ENCODE data around the gene RBMS1. TPM values are rescaled to one million over a fixed set of nuclear protein-coding genes. Genes with fewer than 3 reads are reported as not detected.

Gene RBMS1
- total and polyA plus RNA-seq, 5 donors from 2014 or later, result 27.9 to 58.4 (median 33.5) TPM

DNA sequence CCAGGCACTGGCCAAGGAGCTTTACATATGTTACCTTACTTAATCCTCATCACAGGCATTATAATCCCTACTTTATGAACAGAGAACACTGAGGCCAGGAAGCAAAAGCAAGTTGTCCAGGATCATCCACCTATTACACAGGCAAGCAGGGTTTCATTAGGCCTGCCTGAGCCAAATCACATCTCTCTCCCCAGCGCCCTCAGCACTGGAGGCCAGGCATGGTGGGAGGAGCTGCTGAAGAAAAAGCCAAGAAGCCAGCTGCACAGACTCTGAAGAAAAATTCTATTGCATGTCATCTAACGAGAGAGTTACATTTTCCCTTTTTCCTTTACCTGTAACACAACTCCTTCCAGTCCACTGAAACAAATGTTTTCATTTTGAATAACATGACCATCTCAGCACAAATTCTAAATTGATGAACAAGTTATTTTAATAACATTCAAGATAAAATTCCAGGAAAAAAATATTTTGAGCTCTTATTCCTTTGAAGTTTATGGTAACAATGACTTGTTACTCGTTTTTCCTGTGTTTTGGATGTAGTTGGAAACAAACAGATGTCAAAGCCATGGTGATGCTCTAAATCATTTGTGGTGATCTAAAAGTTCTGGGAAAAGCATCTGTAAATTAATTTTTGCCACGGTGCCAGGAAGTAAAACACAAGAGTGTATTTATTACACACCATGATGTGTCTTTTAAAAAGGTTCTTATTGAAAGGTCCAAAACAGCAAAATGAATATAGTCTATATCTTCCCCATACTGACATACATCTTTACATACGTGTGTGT lies 154.5 kb downstream of the RBMS1 start:
- H3K27ac ChIP-seq (ENCODE audit: insufficient read depth, low read length, poor library complexity, severe bottlenecking), result no peak overlapping the region
- DNase-seq (no peak), ATAC-seq (ENCODE audit: low read depth in 2 of 2) (no peak)
- H3K9me3 ChIP-seq (ENCODE audit: control insufficient read depth in 2 of 2, low read length in 2 of 2), result no peaks in the 10 kb centered on the region
- no peaks in the 10 kb centered on the region for H3K4me1 ChIP-seq (ENCODE audit: control insufficient read depth, insufficient read depth, low read length, poor library complexity, severe bottlenecking)
- H3K4me3 Mint-ChIP-seq, result no peak overlapping the region
- no peaks in the 10 kb centered on the region for H3K36me3 ChIP-seq (ENCODE audit: control insufficient read depth, insufficient read depth, low read length)
- no peaks in the 10 kb centered on the region for H3K27me3 Mint-ChIP-seq
- no peaks in the 10 kb centered on the region for H3K27me3 ChIP-seq (ENCODE audit: control insufficient read depth, insufficient read depth, low read length)
- H3K36me3 Mint-ChIP-seq, result no peaks in the 10 kb centered on the region
- no peak overlapping the region for H3K4me3 ChIP-seq (ENCODE audit: low read depth, low read length)
- no peaks in the 10 kb centered on the region for H3K9me3 Mint-ChIP-seq
- peaks cover 15 to 49% (median 32%) of the 10 kb centered on the region in 4 donors for H3K4me1 Mint-ChIP-seq
- H3K27ac Mint-ChIP-seq, result peak overlapping the region in 2 of 3 donors; percentile 7 to 77

DNA sequence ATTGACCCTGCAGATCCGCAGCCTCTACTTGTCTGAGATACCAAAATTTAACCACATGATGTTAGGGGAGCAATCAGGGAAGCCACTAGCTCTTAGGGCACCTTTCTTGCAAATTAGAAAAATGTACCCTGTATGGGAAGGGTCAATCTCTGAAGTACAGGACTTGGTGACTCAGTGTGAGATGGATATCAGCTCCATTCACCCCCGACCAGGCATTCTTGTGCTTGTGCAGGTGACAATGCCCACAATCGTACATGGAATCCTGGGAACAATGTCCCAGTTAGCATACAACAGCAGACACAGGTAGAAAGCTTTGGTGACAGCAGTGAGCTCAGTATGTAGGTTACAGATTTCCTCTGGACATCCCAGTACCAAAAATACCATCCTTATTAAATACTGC lies 155.9 kb downstream of the RBMS1 start:
- ATAC-seq (ENCODE audit: low read depth in 2 of 2), result no peak
- Histone ChIP-seq H3K4me3 (ENCODE audit: low read depth, low read length) (no peak overlapping the region), H3K9me3 (ENCODE audit: control insufficient read depth in 2 of 2, low read length in 2 of 2) (no peaks in the 10 kb centered on the region), H3K27ac (ENCODE audit: insufficient read depth, low read length, poor library complexity, severe bottlenecking) (no peak overlapping the region), H3K27me3 (ENCODE audit: control insufficient read depth, insufficient read depth, low read length) (no peaks in the 10 kb centered on the region), H3K4me1 (ENCODE audit: control insufficient read depth, insufficient read depth, low read length, poor library complexity, severe bottlenecking) (no peaks in the 10 kb centered on the region), H3K36me3 (ENCODE audit: control insufficient read depth, insufficient read depth, low read length) (no peaks in the 10 kb centered on the region)
- no peaks in the 10 kb centered on the region for H3K36me3 Mint-ChIP-seq
- no peaks in the 10 kb centered on the region for H3K9me3 Mint-ChIP-seq
- no peak for DNase-seq
- no peaks in the 10 kb centered on the region for H3K27me3 Mint-ChIP-seq
- H3K4me3 Mint-ChIP-seq, result no peak overlapping the region
- H3K27ac Mint-ChIP-seq, result no peak overlapping the region
- H3K4me1 Mint-ChIP-seq, result peaks cover 26 to 56% (median 38%) of the 10 kb centered on the region in 4 donors

DNA sequence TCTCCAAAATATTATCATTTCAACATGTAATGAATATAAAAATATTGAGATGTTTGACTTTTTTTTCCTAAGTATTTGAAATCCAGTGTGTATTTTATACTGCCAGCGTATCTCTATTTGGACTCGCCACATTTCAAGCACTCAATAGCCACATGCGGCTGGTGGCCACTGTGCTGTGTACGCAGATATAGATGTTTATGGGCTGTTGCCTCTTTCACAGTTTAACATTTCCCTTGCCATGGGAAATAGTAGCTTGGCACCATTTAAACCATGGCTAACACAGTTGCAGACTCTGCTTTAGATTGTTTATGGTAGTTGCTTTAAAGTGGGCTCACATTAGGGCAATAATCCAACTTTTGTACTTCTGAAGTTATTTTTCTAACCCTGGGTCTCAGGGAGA lies 157.0 kb downstream of the RBMS1 start:
- H3K27me3 ChIP-seq (ENCODE audit: control insufficient read depth, insufficient read depth, low read length), result no peaks in the 10 kb centered on the region
- DNase-seq, result no peak
- H3K4me3 ChIP-seq (ENCODE audit: low read depth, low read length), result no peak overlapping the region
- no peak overlapping the region for H3K27ac ChIP-seq (ENCODE audit: insufficient read depth, low read length, poor library complexity, severe bottlenecking)
- H3K9me3 Mint-ChIP-seq, result no peaks in the 10 kb centered on the region
- H3K9me3 ChIP-seq (ENCODE audit: control insufficient read depth in 2 of 2, low read length in 2 of 2), result no peaks in the 10 kb centered on the region
- H3K27ac Mint-ChIP-seq, result no peak overlapping the region
- no peaks in the 10 kb centered on the region for H3K36me3 Mint-ChIP-seq
- no peak overlapping the region for H3K4me3 Mint-ChIP-seq
- H3K4me1 ChIP-seq (ENCODE audit: control insufficient read depth, insufficient read depth, low read length, poor library complexity, severe bottlenecking), result peaks cover 10% of the 10 kb centered on the region
- H3K27me3 Mint-ChIP-seq, result no peaks in the 10 kb centered on the region
- H3K36me3 ChIP-seq (ENCODE audit: control insufficient read depth, insufficient read depth, low read length), result no peaks in the 10 kb centered on the region
- H3K4me1 Mint-ChIP-seq, result peaks cover 34 to 63% (median 44%) of the 10 kb centered on the region in 4 donors
- no peak for ATAC-seq (ENCODE audit: low read depth in 2 of 2)

DNA sequence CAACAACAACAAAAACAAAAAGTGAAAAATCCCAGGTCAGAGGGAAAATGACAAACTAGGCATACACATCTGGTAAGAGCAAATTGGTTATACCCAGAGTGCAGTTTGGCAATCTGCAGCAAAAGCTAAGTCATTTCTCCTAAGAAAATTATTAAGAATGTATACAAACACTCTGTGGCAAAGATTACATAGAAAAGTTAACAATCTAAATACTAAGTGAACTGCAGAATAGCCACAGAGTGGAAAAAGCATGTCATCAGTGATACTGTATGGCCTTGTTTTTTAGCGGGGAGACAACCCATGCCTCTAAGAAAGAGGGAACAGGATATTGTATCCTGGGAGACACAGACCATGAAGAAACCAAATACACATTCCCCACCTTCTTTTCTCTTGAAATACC lies 157.5 kb downstream of the RBMS1 start:
- H3K4me3 ChIP-seq (ENCODE audit: low read depth, low read length), result no peak overlapping the region
- peaks cover 16% of the 10 kb centered on the region for H3K4me1 ChIP-seq (ENCODE audit: control insufficient read depth, insufficient read depth, low read length, poor library complexity, severe bottlenecking)
- H3K4me3 Mint-ChIP-seq, result no peak overlapping the region
- H3K4me1 Mint-ChIP-seq, result peaks cover 34 to 65% (median 49%) of the 10 kb centered on the region in 4 donors
- H3K9me3 Mint-ChIP-seq, result no peaks in the 10 kb centered on the region
- no peaks in the 10 kb centered on the region for H3K27me3 ChIP-seq (ENCODE audit: control insufficient read depth, insufficient read depth, low read length)
- no peak overlapping the region for H3K27ac ChIP-seq (ENCODE audit: insufficient read depth, low read length, poor library complexity, severe bottlenecking)
- ATAC-seq (ENCODE audit: low read depth in 2 of 2) (no peak), DNase-seq (no peak)
- H3K36me3 Mint-ChIP-seq, result no peaks in the 10 kb centered on the region
- no peaks in the 10 kb centered on the region for H3K36me3 ChIP-seq (ENCODE audit: control insufficient read depth, insufficient read depth, low read length)
- peak overlapping the region in 2 of 3 donors; percentile 14 to 55 for H3K27ac Mint-ChIP-seq
- H3K9me3 ChIP-seq (ENCODE audit: control insufficient read depth in 2 of 2, low read length in 2 of 2), result no peaks in the 10 kb centered on the region
- H3K27me3 Mint-ChIP-seq, result no peaks in the 10 kb centered on the region

DNA sequence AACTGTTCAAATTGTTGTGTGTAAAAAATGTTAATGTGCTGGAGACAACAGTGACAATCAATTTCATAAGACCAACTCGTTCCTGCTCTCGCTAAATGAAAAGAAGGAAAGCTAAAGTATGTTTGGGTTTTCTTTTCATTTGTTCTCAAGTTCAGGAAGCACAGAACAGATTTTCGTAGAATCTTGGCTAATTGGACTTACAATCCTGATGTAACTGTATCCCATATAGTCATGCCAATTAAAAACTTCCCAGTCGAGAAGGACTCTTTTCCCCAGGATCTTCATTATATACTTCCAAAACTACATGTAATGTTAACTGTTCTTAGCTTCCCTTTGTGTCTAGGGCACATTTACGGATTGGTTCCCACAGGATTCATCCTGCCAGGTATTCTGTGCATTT lies 158.2 kb downstream of the RBMS1 start:
- no peak overlapping the region for H3K4me3 ChIP-seq (ENCODE audit: low read depth, low read length)
- no peak overlapping the region for H3K27ac ChIP-seq (ENCODE audit: insufficient read depth, low read length, poor library complexity, severe bottlenecking)
- Mint-ChIP-seq H3K36me3 (no peaks in the 10 kb centered on the region), H3K9me3 (no peaks in the 10 kb centered on the region), H3K4me1 (peaks cover 38 to 69% (median 51%) of the 10 kb centered on the region in 4 donors), H3K27ac (no peak overlapping the region), H3K4me3 (no peak overlapping the region), H3K27me3 (no peaks in the 10 kb centered on the region)
- DNase-seq, result no peak
- H3K36me3 ChIP-seq (ENCODE audit: control insufficient read depth, insufficient read depth, low read length), result no peaks in the 10 kb centered on the region
- ATAC-seq (ENCODE audit: low read depth in 2 of 2), result no peak
- H3K4me1 ChIP-seq (ENCODE audit: control insufficient read depth, insufficient read depth, low read length, poor library complexity, severe bottlenecking), result peaks cover 22% of the 10 kb centered on the region
- no peaks in the 10 kb centered on the region for H3K27me3 ChIP-seq (ENCODE audit: control insufficient read depth, insufficient read depth, low read length)
- no peaks in the 10 kb centered on the region for H3K9me3 ChIP-seq (ENCODE audit: control insufficient read depth in 2 of 2, low read length in 2 of 2)

DNA sequence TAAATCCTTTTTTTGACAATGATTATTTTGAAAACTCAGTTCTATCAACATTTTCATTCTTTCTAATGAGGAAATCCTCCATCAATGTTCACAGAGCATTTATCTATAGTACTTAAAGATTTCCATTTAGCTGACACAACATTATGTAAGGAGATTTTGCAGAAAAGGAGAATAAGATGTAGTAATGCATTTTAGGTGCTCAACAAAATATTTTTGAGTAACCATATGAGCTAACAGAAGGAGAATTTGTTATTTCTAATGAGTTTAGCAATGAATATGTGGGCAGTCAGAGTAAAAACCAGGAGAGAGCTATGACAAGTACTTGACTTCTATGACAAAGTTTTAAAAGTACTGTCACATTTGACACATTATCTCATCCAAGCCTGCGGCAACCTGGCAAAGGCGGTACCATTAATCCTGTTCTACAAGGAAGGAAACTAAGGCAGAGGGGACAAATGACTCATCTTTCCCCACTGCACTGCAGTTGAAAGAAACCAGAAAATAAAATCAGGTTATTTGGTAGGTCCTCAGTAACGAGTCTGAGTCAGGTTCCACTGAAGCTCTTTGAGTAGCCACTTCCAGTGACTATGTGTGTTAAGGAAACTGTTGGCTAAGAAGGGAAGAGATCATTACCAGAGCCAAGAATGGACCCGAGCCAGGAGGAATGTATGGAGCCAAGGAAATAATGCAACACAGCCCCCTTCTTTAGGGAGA lies 159.4 kb downstream of the RBMS1 start:
- H3K9me3 Mint-ChIP-seq, result no peaks in the 10 kb centered on the region
- no peaks in the 10 kb centered on the region for H3K27me3 Mint-ChIP-seq
- H3K4me3 ChIP-seq (ENCODE audit: low read depth, low read length), result no peak overlapping the region
- peak overlapping the region in 1 of 4 donors; percentile 18 for H3K4me3 Mint-ChIP-seq
- peaks cover 7% of the 10 kb centered on the region for H3K36me3 Mint-ChIP-seq
- ATAC-seq (ENCODE audit: low read depth in 2 of 2) (no peak), DNase-seq (peak in 1 of 3 donors; percentile 10)
- H3K36me3 ChIP-seq (ENCODE audit: control insufficient read depth, insufficient read depth, low read length), result no peaks in the 10 kb centered on the region
- H3K4me1 ChIP-seq (ENCODE audit: control insufficient read depth, insufficient read depth, low read length, poor library complexity, severe bottlenecking), result peaks cover 24% of the 10 kb centered on the region
- H3K4me1 Mint-ChIP-seq, result peaks cover 46 to 74% (median 58%) of the 10 kb centered on the region in 4 donors
- H3K27ac Mint-ChIP-seq, result peak overlapping the region; percentile 43 to 69 (median 53)
- H3K9me3 ChIP-seq (ENCODE audit: control insufficient read depth in 2 of 2, low read length in 2 of 2), result no peaks in the 10 kb centered on the region
- H3K27me3 ChIP-seq (ENCODE audit: control insufficient read depth, insufficient read depth, low read length), result no peaks in the 10 kb centered on the region
- no peak overlapping the region for H3K27ac ChIP-seq (ENCODE audit: insufficient read depth, low read length, poor library complexity, severe bottlenecking)

DNA sequence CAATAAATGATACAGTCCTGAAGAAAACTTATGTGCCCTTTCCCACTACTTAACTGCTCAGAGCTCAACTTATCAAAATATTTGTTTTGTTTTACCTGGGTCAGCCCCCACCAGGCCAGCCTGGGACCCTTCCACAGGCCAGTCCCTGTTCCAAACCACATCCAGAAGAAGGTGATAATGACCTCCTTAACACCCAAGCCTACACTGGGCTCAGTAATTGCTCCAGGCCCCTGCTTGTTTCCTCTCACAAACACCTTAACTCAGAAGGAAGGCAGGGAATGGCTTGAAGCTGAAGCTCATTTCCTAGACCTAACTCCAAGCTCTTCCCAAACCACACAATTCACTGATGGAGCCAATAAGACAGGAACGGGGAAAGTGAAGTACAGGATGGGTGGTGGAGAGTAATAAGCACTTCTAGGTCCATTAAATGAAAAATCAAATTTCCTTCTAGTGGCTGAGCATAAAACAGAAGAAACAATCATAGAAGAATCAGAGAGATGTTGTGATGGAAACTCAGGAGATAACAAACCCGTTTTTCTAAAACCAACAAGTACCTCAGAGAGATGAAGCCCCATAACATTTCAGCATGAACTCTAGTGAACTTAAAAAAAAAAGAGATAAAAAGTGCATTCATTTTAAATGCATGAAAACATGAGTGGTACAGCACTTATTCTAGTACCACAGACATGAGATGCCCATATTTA lies 160.1 kb downstream of the RBMS1 start:
- peak overlapping the region in 1 of 4 donors; percentile 18 for H3K4me3 Mint-ChIP-seq
- Histone ChIP-seq H3K9me3 (ENCODE audit: control insufficient read depth in 2 of 2, low read length in 2 of 2) (no peaks in the 10 kb centered on the region), H3K36me3 (ENCODE audit: control insufficient read depth, insufficient read depth, low read length) (no peaks in the 10 kb centered on the region), H3K4me3 (ENCODE audit: low read depth, low read length) (no peak overlapping the region), H3K4me1 (ENCODE audit: control insufficient read depth, insufficient read depth, low read length, poor library complexity, severe bottlenecking) (peaks cover 31% of the 10 kb centered on the region), H3K27me3 (ENCODE audit: control insufficient read depth, insufficient read depth, low read length) (no peaks in the 10 kb centered on the region), H3K27ac (ENCODE audit: insufficient read depth, low read length, poor library complexity, severe bottlenecking) (no peak overlapping the region)
- H3K36me3 Mint-ChIP-seq, result peaks cover 7% of the 10 kb centered on the region
- peaks cover 48 to 76% (median 64%) of the 10 kb centered on the region in 4 donors for H3K4me1 Mint-ChIP-seq
- H3K27me3 Mint-ChIP-seq, result no peaks in the 10 kb centered on the region
- DNase-seq (no peak), ATAC-seq (ENCODE audit: low read depth in 2 of 2) (no peak)
- peak overlapping the region; percentile 38 to 69 (median 53) for H3K27ac Mint-ChIP-seq
- H3K9me3 Mint-ChIP-seq, result no peaks in the 10 kb centered on the region
